22Rv1 (cell line): ENCODE data around the gene DDX27.

Experiments used
- H3K27ac ChIP-seq: fragments of 450-650 bp; 2 replicates; pipeline ENCODE4 v1.5.1; 2017
- CTCF ChIP-seq: fragments of 450-650 bp; IDR thresholded peaks from 2 replicates; pipeline ENCODE4 v1.5.1; 2017; ENCODE audit warnings: mild to moderate bottlenecking
- ZFX ChIP-seq: fragments of 450-650 bp; IDR thresholded peaks from 2 replicates; pipeline ENCODE4 v1.6.1; 2017; ENCODE audit warnings: antibody characterized with exemption, borderline replicate concordance

Gene DDX27

GRCh38 chr20:49228676-49229075 is 9.5 kb downstream of the DDX27 start:
- TF ChIP-seq CTCF (no peak), ZFX (no peak)
- no peak overlapping the region for H3K27ac ChIP-seq

DNA sequence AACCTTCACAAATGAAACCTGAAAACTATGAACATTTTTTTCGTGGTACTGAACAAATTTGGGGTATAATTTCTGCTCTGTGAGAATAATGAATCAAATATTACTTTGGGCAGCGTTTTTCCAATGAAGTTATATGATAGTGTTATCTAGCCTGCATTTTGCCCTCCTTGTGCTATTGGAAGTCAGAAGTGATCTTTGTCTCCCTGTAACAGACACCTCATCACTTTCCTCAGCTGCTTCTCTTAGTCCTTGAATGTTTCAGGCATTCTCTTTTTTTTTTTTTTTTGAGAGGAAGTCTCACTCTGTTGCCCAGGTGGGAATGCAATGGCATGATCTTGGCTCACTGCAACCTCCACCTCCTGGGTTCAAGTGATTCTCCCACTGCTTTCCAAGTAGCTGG is 10.2 kb downstream of the DDX27 start:
- no peak overlapping the region for H3K27ac ChIP-seq
- TF ChIP-seq ZFX: no peak
- TF ChIP-seq CTCF: no peak

GRCh38 chr20:49230021-49230420 is 10.8 kb downstream of the DDX27 start:
- H3K27ac ChIP-seq: no peak overlapping the region
- TF ChIP-seq CTCF (no peak), ZFX (no peak)

GRCh38 chr20:49230561-49231133 is 11.4 kb downstream of the DDX27 start:
- no peak overlapping the region for H3K27ac ChIP-seq

DNA sequence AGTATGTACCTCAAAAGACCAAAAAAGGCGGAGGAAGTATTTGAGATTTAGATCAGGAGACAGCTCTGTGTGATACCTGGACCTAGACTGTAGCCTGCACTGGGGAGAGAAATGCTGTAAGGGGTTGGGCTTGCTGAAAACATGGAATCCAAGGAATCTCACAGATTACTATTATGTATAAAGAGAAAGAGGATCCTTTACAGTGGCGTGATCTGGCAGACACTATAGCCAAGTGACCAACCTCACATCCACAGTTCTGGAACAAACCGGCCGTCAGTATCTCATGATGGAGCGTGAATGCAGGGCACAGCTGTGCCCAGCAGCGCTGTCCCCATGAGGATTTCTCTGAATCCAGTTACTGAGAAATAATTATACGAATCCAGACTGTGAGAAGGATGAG is 12.3 kb downstream of the DDX27 start:
- H3K27ac ChIP-seq: no peak overlapping the region
- TF ChIP-seq ZFX (no peak), CTCF (no peak)

More at GRCh38 chr20:49230561-49231133, 11.4 kb downstream of the DDX27 start:
- no peak for TF ChIP-seq CTCF
- TF ChIP-seq ZFX: no peak

GRCh38 chr20:49233226-49233625 is 14.0 kb downstream of the DDX27 start:
- H3K27ac ChIP-seq: no peak overlapping the region

More at GRCh38 chr20:49233226-49233625, 14.0 kb downstream of the DDX27 start:
- TF ChIP-seq ZFX: no peak
- TF ChIP-seq CTCF: no peak
